ENCODE results near the gene OMA1.

The OMA1 gene

DNA sequence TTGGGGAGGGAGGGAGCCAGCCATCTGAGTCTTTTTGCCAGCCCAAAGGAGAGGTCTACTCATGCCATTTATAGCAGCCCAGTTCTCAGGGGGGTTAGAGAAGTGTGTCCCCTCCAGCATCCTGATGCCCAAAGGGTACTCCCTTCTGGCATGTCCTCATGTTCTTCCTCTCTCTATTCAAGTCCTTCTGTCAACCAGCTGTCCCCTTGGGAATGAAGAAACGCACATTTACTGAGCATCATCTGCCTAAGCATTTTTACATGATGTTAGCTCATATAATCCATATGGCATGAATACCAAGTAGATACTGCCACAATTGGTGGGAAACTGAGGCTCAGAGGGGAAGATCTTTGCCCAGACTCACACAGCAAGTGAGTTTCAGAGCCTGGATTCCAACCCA, 45.3 kb upstream of the OMA1 start:
- Histone ChIP-seq H2AFZ (ENCODE audit: low read length) (no peak overlapping the region), H3K9me2 (replicated peaks; ENCODE audit: insufficient read depth, low read length) (no peaks in the 10 kb centered on the region), H3K4me3 (ENCODE audit: low read length) (no peak overlapping the region), H3K9me3 (replicated peaks; ENCODE audit: insufficient read depth, low read length) (no peaks in the 10 kb centered on the region), H3K27me3 (replicated peaks; ENCODE audit: insufficient read depth, low read length) (no peaks in the 10 kb centered on the region), H3K4me1 (ENCODE audit: low read length) (no peaks in the 10 kb centered on the region), H3F3A (ENCODE audit: insufficient read depth, low read length) (no peaks in the 10 kb centered on the region), H3K4me2 (ENCODE audit: low read depth, low read length) (no peak overlapping the region), H3K36me3 (replicated peaks; ENCODE audit: insufficient read depth, low read length) (no peaks in the 10 kb centered on the region), H3K79me2 (ENCODE audit: low read length) (no peaks in the 10 kb centered on the region), H4K20me1 (ENCODE audit: insufficient read depth, low read length) (no peaks in the 10 kb centered on the region), H3K27ac (ENCODE audit: low read length) (no peak overlapping the region), H3K9ac (ENCODE audit: low read length) (no peak overlapping the region)
- TF ChIP-seq CTCF (IDR thresholded peaks at IDR 0.05; ENCODE audit: low read length) (no peak), EZH2phosphoT487 (IDR thresholded peaks at IDR 0.05; ENCODE audit: low read length) (no peak)
- DNase-seq: no peak

- no peak overlapping the region for H3K27ac ChIP-seq (ENCODE audit: low read length)
- no peaks in the 10 kb centered on the region for H4K20me1 ChIP-seq (ENCODE audit: insufficient read depth, low read length)
- no peak overlapping the region for H2AFZ ChIP-seq (ENCODE audit: low read length)
- no peaks in the 10 kb centered on the region for H3K4me1 ChIP-seq (ENCODE audit: low read length)
- no peak overlapping the region for H3K9ac ChIP-seq (ENCODE audit: low read length)
- no peak overlapping the region for H3K4me2 ChIP-seq (ENCODE audit: low read depth, low read length)
- H3F3A ChIP-seq (ENCODE audit: insufficient read depth, low read length): no peaks in the 10 kb centered on the region
- no peak for DNase-seq
- no peaks in the 10 kb centered on the region for H3K9me2 ChIP-seq (replicated peaks; ENCODE audit: insufficient read depth, low read length)
- no peaks in the 10 kb centered on the region for H3K36me3 ChIP-seq (replicated peaks; ENCODE audit: insufficient read depth, low read length)
- no peak for TF ChIP-seq CTCF (IDR thresholded peaks at IDR 0.05; ENCODE audit: low read length)
- TF ChIP-seq EZH2phosphoT487 (IDR thresholded peaks at IDR 0.05; ENCODE audit: low read length): no peak
- TF ChIP-seq EZH2 (optimal IDR thresholded peaks at IDR 0.05; ENCODE audit: low read depth, low read length): no peak
- H3K27me3 ChIP-seq (replicated peaks; ENCODE audit: insufficient read depth, low read length): no peaks in the 10 kb centered on the region
- no peaks in the 10 kb centered on the region for H3K9me3 ChIP-seq (replicated peaks; ENCODE audit: insufficient read depth, low read length)
- H3K4me3 ChIP-seq (ENCODE audit: low read length): no peak overlapping the region
- H3K79me2 ChIP-seq (ENCODE audit: low read length): no peaks in the 10 kb centered on the region
Measured at GRCh38 chr1:58590019-58590418, 43.5 kb upstream of the OMA1 start.

DNA sequence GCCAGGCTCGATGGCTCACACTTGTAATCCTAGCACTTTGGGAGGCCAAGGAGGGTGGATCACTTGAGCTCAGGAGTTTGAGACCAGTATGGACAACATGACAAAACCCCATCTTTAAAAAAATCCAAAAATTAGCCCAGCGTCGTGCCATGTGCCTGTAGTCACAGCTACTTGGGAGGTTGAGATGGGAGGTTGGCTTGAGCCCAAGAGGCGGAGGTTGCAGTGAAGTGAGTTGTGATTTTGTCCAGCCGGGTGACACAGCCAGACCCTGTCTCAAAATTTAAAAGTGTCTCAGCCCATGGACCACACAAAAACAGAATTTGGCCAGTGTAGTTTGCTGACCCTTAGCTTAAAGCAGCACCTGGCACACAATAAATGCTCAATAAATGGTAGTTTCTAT, 41.9 kb upstream of the OMA1 start:
- no peaks in the 10 kb centered on the region for H3K9me2 ChIP-seq (replicated peaks; ENCODE audit: insufficient read depth, low read length)
- H3K79me2 ChIP-seq (ENCODE audit: low read length): no peaks in the 10 kb centered on the region
- no peaks in the 10 kb centered on the region for H3K36me3 ChIP-seq (replicated peaks; ENCODE audit: insufficient read depth, low read length)
- DNase-seq: no peak
- H4K20me1 ChIP-seq (ENCODE audit: insufficient read depth, low read length): no peaks in the 10 kb centered on the region
- H2AFZ ChIP-seq (ENCODE audit: low read length): no peak overlapping the region
- no peak overlapping the region for H3K4me3 ChIP-seq (ENCODE audit: low read length)
- no peak overlapping the region for H3K27ac ChIP-seq (ENCODE audit: low read length)
- no peaks in the 10 kb centered on the region for H3F3A ChIP-seq (ENCODE audit: insufficient read depth, low read length)
- no peak for TF ChIP-seq EZH2 (optimal IDR thresholded peaks at IDR 0.05; ENCODE audit: low read depth, low read length)
- TF ChIP-seq CTCF (IDR thresholded peaks at IDR 0.05; ENCODE audit: low read length): no peak
- no peak for TF ChIP-seq EZH2phosphoT487 (IDR thresholded peaks at IDR 0.05; ENCODE audit: low read length)
- H3K9me3 ChIP-seq (replicated peaks; ENCODE audit: insufficient read depth, low read length): no peaks in the 10 kb centered on the region
- H3K4me2 ChIP-seq (ENCODE audit: low read depth, low read length): no peak overlapping the region
- H3K9ac ChIP-seq (ENCODE audit: low read length): no peak overlapping the region
- no peaks in the 10 kb centered on the region for H3K27me3 ChIP-seq (replicated peaks; ENCODE audit: insufficient read depth, low read length)
- H3K4me1 ChIP-seq (ENCODE audit: low read length): peaks cover 12% of the 10 kb centered on the region; the same call in 1 of the 2 replicates
